Activated CD8-positive, alpha-beta T cell treated with anti-CD3 and anti-CD28 coated beads for 36 hours (primary cell): ENCODE data around the gene SH3GL2. TPM values are rescaled to one million over a fixed set of nuclear protein-coding genes. Genes with fewer than 3 reads are reported as not detected.

Experiments
- ATAC-seq: fragments of 200-7000 bp; cut with Tn5 transposase; one replicate; pipeline ENCODE4 v1.10.0; 2021; ENCODE audit warnings: mild to moderate bottlenecking, moderate library complexity
- CTCF ChIA-PET: fragments of 350-600 bp; sonication (Branson Sonifier 250); formaldehyde crosslinking; loops from one replicate; lab custom pipeline; 2021; ENCODE audit warnings: antibody characterized with exemption; lab: Charles Lee
- POLR2A ChIA-PET: fragments of 350-600 bp; sonication (Branson Sonifier 250); formaldehyde crosslinking; loops from one replicate; lab custom pipeline; 2021; ENCODE audit warnings: antibody characterized with exemption; lab: Charles Lee
- DNase-seq: peaks from one replicate; pipeline ENCODE4 v3.0.0-alpha.2; 2020
- H3K27ac Mint-ChIP-seq: one replicate; pipeline ENCODE4 v1.8.0; 2021; ENCODE audit warnings: mild to moderate bottlenecking, mixed read lengths
- H3K27me3 Mint-ChIP-seq: one replicate; pipeline ENCODE4 v1.8.0; 2021; ENCODE audit warnings: mixed read lengths
- H3K36me3 Mint-ChIP-seq: one replicate; pipeline ENCODE4 v1.8.0; 2021; ENCODE audit warnings: low read depth, mixed read lengths
- H3K4me1 Mint-ChIP-seq: one replicate; pipeline ENCODE4 v1.8.0; 2021; ENCODE audit warnings: low read depth, mixed read lengths
- H3K4me3 Mint-ChIP-seq: one replicate; pipeline ENCODE4 v1.8.0; 2021; ENCODE audit warnings: mild to moderate bottlenecking, moderate library complexity, mixed read lengths
- H3K9me3 Mint-ChIP-seq: one replicate; pipeline ENCODE4 v1.8.0; 2021; ENCODE audit warnings: mixed read lengths
- intact Hi-C: fragments of 100-400 bp; cut with micrococcal nuclease; formaldehyde crosslinking; loops from one replicate; pipeline ENCODE4 v1.10.0; 2022
- total RNA-seq, 2 experiments: library from RNA; stranded (reverse); gene quantifications; one replicate each; pipeline ENCODE4 v1.2.3, GENCODE V29; 2021
- TF ChIP-seq, protein P1 (sequence below): fragments of 200-600 bp; IDR thresholded peaks from one replicate; pipeline ENCODE4 v1.8.0; 2022; ENCODE audit warnings: antibody characterized with exemption, mild to moderate bottlenecking

SH3GL2 gene
- total RNA-seq, 2 experiments from 2014 or later, result not detected

GRCh38 chr9:17682684-17683083, 103.8 kb downstream of the SH3GL2 start:
- Mint-ChIP-seq H3K4me1 (no peaks in the 10 kb centered on the region), H3K4me3 (no peak overlapping the region), H3K36me3 (no peaks in the 10 kb centered on the region), H3K27me3 (no peaks in the 10 kb centered on the region), H3K27ac (no peak overlapping the region), H3K9me3 (peaks cover 10% of the 10 kb centered on the region)
- ChIA-PET CTCF (no interaction called here), POLR2A (no interaction called here)
- intact Hi-C loops, result no loop called here
- TF ChIP-seq, protein P1, sequence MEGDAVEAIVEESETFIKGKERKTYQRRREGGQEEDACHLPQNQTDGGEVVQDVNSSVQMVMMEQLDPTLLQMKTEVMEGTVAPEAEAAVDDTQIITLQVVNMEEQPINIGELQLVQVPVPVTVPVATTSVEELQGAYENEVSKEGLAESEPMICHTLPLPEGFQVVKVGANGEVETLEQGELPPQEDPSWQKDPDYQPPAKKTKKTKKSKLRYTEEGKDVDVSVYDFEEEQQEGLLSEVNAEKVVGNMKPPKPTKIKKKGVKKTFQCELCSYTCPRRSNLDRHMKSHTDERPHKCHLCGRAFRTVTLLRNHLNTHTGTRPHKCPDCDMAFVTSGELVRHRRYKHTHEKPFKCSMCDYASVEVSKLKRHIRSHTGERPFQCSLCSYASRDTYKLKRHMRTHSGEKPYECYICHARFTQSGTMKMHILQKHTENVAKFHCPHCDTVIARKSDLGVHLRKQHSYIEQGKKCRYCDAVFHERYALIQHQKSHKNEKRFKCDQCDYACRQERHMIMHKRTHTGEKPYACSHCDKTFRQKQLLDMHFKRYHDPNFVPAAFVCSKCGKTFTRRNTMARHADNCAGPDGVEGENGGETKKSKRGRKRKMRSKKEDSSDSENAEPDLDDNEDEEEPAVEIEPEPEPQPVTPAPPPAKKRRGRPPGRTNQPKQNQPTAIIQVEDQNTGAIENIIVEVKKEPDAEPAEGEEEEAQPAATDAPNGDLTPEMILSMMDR, result no peak
- DNase-seq (no peak), ATAC-seq (no peak)

GRCh38 chr9:17688834-17689233, 110.0 kb downstream of the SH3GL2 start:
- peaks cover 11% of the 10 kb centered on the region for H3K9me3 Mint-ChIP-seq
- no peak for ATAC-seq

GRCh38 chr9:17694336-17694735, 115.5 kb downstream of the SH3GL2 start:
- intact Hi-C loops, result no loop called here
- ATAC-seq (no peak), DNase-seq (no peak)
- CTCF ChIA-PET, result no interaction called here
- H3K36me3 Mint-ChIP-seq, result no peaks in the 10 kb centered on the region
- no peak overlapping the region for H3K4me3 Mint-ChIP-seq
- TF ChIP-seq, protein P1, result no peak
- POLR2A ChIA-PET, result no interaction called here
- no peaks in the 10 kb centered on the region for H3K27me3 Mint-ChIP-seq
- H3K4me1 Mint-ChIP-seq, result no peaks in the 10 kb centered on the region
- no peak overlapping the region for H3K27ac Mint-ChIP-seq
- peaks cover 2% of the 10 kb centered on the region for H3K9me3 Mint-ChIP-seq

More at GRCh38 chr9:17688834-17689233, 110.0 kb downstream of the SH3GL2 start:
- intact Hi-C loops, result no loop called here
- no peak for DNase-seq
- H3K36me3 Mint-ChIP-seq, result no peaks in the 10 kb centered on the region
- H3K4me3 Mint-ChIP-seq, result no peak overlapping the region
- H3K4me1 Mint-ChIP-seq, result no peaks in the 10 kb centered on the region
- H3K27ac Mint-ChIP-seq, result no peak overlapping the region
- TF ChIP-seq, protein P1, result no peak
- ChIA-PET CTCF (no interaction called here), POLR2A (no interaction called here)
- no peaks in the 10 kb centered on the region for H3K27me3 Mint-ChIP-seq

DNA sequence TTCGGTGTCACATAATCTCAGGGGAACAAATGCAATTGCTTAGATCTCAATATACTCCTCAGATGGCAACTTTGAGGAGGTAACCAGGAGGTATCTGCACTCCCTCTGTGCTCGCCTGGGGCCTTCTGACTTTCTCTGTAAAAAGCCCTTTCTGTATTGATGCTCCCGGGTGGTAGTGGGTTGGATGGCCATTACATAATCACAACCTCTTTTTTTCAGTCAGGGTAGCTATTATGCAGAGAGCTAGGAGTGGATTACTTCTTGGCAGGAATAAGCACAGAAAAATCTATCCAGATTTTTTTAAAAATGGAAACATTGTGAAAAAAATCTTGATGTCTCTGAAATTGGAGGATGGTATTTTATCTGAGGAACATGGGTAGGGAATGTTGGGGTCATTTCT, 116.6 kb downstream of the SH3GL2 start:
- ChIA-PET POLR2A (no interaction called here), CTCF (no interaction called here)
- no peak for DNase-seq
- no peaks in the 10 kb centered on the region for H3K9me3 Mint-ChIP-seq
- no peaks in the 10 kb centered on the region for H3K4me1 Mint-ChIP-seq
- ATAC-seq, result no peak
- no peaks in the 10 kb centered on the region for H3K27me3 Mint-ChIP-seq
- no peak overlapping the region for H3K27ac Mint-ChIP-seq
- intact Hi-C loops, result no loop called here
- no peak overlapping the region for H3K4me3 Mint-ChIP-seq
- TF ChIP-seq, protein P1, result no peak
- H3K36me3 Mint-ChIP-seq, result no peaks in the 10 kb centered on the region

GRCh38 chr9:17699615-17700330, 120.9 kb downstream of the SH3GL2 start:
- Mint-ChIP-seq H3K36me3 (no peaks in the 10 kb centered on the region), H3K9me3 (no peaks in the 10 kb centered on the region), H3K4me3 (no peak overlapping the region), H3K27me3 (no peaks in the 10 kb centered on the region), H3K27ac (no peak overlapping the region), H3K4me1 (no peaks in the 10 kb centered on the region)
- POLR2A ChIA-PET, result no interaction called here
- DNase-seq, result no peak
- TF ChIP-seq, protein P1, result no peak
- intact Hi-C loops, result no loop called here
- ATAC-seq, result no peak
- CTCF ChIA-PET, result no interaction called here
